Measurements from ENCODE around the gene KAZALD1. TPM values are rescaled to one million over a fixed set of nuclear protein-coding genes. Genes with fewer than 3 reads are reported as not detected.
A peak's percentile ranks its signal among the peaks of the same experiment; 100 is the strongest.

KAZALD1 gene
- total RNA-seq, 3 donors from 2014 or later (not counting 1 experiment from before 2014, with no cell fraction given), result 0.49 TPM; not detected in 2

DNA sequence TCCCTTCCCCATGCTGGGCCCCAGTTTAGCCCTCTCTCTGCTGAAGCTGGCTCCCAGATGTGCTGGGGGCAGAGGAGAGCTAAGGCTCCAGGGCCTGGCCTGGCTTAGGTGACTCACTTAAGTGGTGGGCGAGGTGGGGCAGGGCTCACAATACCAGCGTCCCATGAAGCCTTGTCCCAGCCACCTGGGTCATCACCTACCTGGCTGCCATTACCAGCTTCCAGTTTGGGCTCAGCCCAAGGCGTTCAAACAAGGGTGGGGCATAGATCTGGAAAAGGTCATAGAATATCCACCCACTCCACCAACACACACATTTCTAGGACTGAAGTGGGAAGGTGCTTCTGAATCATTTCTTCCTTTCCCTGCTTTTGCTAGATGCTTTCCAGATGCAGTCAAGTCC, 8.3 kb downstream of the KAZALD1 start:
- H3K36me3 Mint-ChIP-seq, result no peaks in the 10 kb centered on the region
- H3K4me1 ChIP-seq (ENCODE audit: control insufficient read depth, insufficient read depth, low read length), result peaks cover 39% of the 10 kb centered on the region
- peaks cover 5 to 18% of the 10 kb centered on the region in 2 donors for H3K4me1 Mint-ChIP-seq
- intact Hi-C loops (cut with micrococcal nuclease), result no loop called here
- ATAC-seq, result no peak
- peaks cover 19% of the 10 kb centered on the region for H3K27me3 ChIP-seq (ENCODE audit: control insufficient read depth, insufficient read depth, low read length)
- H3K27me3 Mint-ChIP-seq (ENCODE audit: low read depth in 2 of 2), result peaks cover 43 to 46% of the 10 kb centered on the region in 2 donors
- no peak overlapping the region for H3K27ac ChIP-seq (ENCODE audit: low read length)
- no peak overlapping the region for H3K4me3 Mint-ChIP-seq
- no peak for DNase-seq
- no peaks in the 10 kb centered on the region for H3K9me3 Mint-ChIP-seq
- H3K36me3 ChIP-seq (ENCODE audit: control insufficient read depth, insufficient read depth, low read length), result no peaks in the 10 kb centered on the region
- H3K4me3 ChIP-seq (ENCODE audit: low read length), result no peak overlapping the region
- no peak for TF ChIP-seq CTCF (IDR thresholded peaks at IDR 0.05)
- WGBS (ENCODE audit: insufficient coverage), result 83% methylated on average over 3 of the region's 3 CpGs
- H3K9me3 ChIP-seq (ENCODE audit: control insufficient read depth, insufficient read depth, low read length), result no peaks in the 10 kb centered on the region
- no peak overlapping the region for H3K27ac Mint-ChIP-seq

GRCh38 chr10:101071267-101071884, 9.6 kb downstream of the KAZALD1 start:
- no peaks in the 10 kb centered on the region for H3K36me3 ChIP-seq (ENCODE audit: control insufficient read depth, insufficient read depth, low read length)
- no peaks in the 10 kb centered on the region for H3K9me3 ChIP-seq (ENCODE audit: control insufficient read depth, insufficient read depth, low read length)
- H3K27ac ChIP-seq (ENCODE audit: low read length), result no peak overlapping the region
- intact Hi-C loops (cut with micrococcal nuclease), result no loop called here
- H3K27me3 Mint-ChIP-seq (ENCODE audit: low read depth in 2 of 2), result peaks cover 37 to 47% of the 10 kb centered on the region in 2 donors
- TF ChIP-seq CTCF (IDR thresholded peaks at IDR 0.05), result no peak
- no peaks in the 10 kb centered on the region for H3K36me3 Mint-ChIP-seq
- peaks cover 17% of the 10 kb centered on the region for H3K27me3 ChIP-seq (ENCODE audit: control insufficient read depth, insufficient read depth, low read length)
- peak in 2 of 3 donors; percentile 28 to 65 for ATAC-seq
- no peak overlapping the region for H3K4me3 ChIP-seq (ENCODE audit: low read length)
- no peak overlapping the region for H3K4me3 Mint-ChIP-seq
- no peak for DNase-seq
- H3K4me1 ChIP-seq (ENCODE audit: control insufficient read depth, insufficient read depth, low read length), result peaks cover 32% of the 10 kb centered on the region
- H3K4me1 Mint-ChIP-seq, result peaks cover 0 to 13% of the 10 kb centered on the region in 2 donors
- WGBS (ENCODE audit: insufficient coverage), result 20% methylated on average over 3 of the region's 6 CpGs
- H3K9me3 Mint-ChIP-seq, result no peaks in the 10 kb centered on the region
- peak overlapping the region in 1 of 2 donors; percentile 52 for H3K27ac Mint-ChIP-seq

DNA sequence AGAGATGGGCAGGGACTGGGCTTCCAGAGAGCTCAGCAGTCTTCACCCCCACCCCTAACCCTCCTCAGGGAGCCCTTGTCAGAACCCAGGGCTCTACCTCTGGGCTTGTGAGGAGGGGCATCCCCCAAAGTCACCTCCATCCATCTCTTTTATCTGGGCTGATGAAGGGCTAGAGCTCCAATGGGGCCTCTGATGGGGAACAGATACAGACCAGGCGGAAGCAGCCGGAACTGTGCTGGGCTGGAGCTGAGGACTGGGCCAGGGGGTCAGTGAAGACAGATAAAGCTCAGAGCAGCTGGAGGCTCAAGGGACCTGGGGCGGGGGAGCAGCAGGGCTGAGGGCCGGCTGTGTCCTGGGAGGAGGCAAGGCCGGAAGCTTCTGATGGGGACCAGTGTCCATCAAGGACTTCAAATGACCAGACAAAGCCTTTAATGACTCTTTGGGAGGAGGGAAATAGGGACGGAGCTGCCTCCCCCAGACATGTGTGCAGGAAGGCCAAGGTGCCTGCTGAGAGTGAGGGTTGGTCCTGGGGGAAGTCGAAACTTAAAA, 10.2 kb downstream of the KAZALD1 start:
- no peak overlapping the region for H3K27ac ChIP-seq (ENCODE audit: low read length)
- H3K9me3 Mint-ChIP-seq, result no peaks in the 10 kb centered on the region
- no peak overlapping the region for H3K4me3 ChIP-seq (ENCODE audit: low read length)
- H3K36me3 ChIP-seq (ENCODE audit: control insufficient read depth, insufficient read depth, low read length), result no peaks in the 10 kb centered on the region
- peaks cover 13% of the 10 kb centered on the region for H3K27me3 ChIP-seq (ENCODE audit: control insufficient read depth, insufficient read depth, low read length)
- peaks cover 0 to 9% of the 10 kb centered on the region in 2 donors for H3K4me1 Mint-ChIP-seq
- H3K9me3 ChIP-seq (ENCODE audit: control insufficient read depth, insufficient read depth, low read length), result no peaks in the 10 kb centered on the region
- intact Hi-C loops (cut with micrococcal nuclease), result no loop called here
- no peak for DNase-seq
- peaks cover 26% of the 10 kb centered on the region for H3K4me1 ChIP-seq (ENCODE audit: control insufficient read depth, insufficient read depth, low read length)
- H3K4me3 Mint-ChIP-seq, result no peak overlapping the region
- TF ChIP-seq CTCF (IDR thresholded peaks at IDR 0.05), result no peak
- H3K27me3 Mint-ChIP-seq (ENCODE audit: low read depth in 2 of 2), result peaks cover 38 to 52% of the 10 kb centered on the region in 2 donors
- WGBS (ENCODE audit: insufficient coverage), result 91% methylated on average over 7 of the region's 7 CpGs
- H3K27ac Mint-ChIP-seq, result peak overlapping the region in 1 of 2 donors; percentile 52
- no peak for ATAC-seq
- H3K36me3 Mint-ChIP-seq, result no peaks in the 10 kb centered on the region

All from natural killer cell (primary cell).